IMR-90 (cell line): ENCODE data around the gene PELI1. TPM values are rescaled to one million over a fixed set of nuclear protein-coding genes. Genes with fewer than 3 reads are reported as not detected.

Experiments
- ATAC-seq: fragments of 200-7000 bp; cut with Tn5 transposase; 2 replicates; pipeline ENCODE4 v1.9.1; 2020; ENCODE audit warnings: low read depth, mild to moderate bottlenecking, moderate library complexity
- BruUV-seq: library from RNA; stranded (reverse); fragments of 400-500 nt; replicated peaks from 2 replicates; lab custom pipeline; 2021; lab: Mats Ljungman, UMichigan
- CTCF ChIA-PET: fragments of 300-600 bp; formaldehyde crosslinking; extraction: SDS; loops from one replicate; lab custom pipeline; 2021; ENCODE audit warnings: antibody characterized with exemption; lab: Yijun Ruan, JAX
- POLR2A ChIA-PET: fragments of 300-600 bp; sonication (Branson Sonifier 250); formaldehyde crosslinking; loops from one replicate; lab custom pipeline; 2022; ENCODE audit warnings: antibody characterized with exemption; ENCODE audit not compliant: unreplicated experiment; lab: Charles Lee
- DNase-seq: peaks from one replicate; pipeline ENCODE4 v3.0.0; 2013
- H2AFZ ChIP-seq: replicated peaks from 2 replicates; pipeline ENCODE3; 2013; ENCODE audit warnings: low read length, mild to moderate bottlenecking; ENCODE audit not compliant: poor library complexity
- H2AK5ac ChIP-seq: 2 replicates; pipeline ENCODE4 v1.6.1; 2013; ENCODE audit warnings: low read depth, low read length, inconsistent platforms
- H2AK9ac ChIP-seq: replicated peaks from 2 replicates; pipeline ENCODE3; 2013; ENCODE audit warnings: mild to moderate bottlenecking, low read depth, low read length, moderate library complexity; ENCODE audit not compliant: poor library complexity
- H2BK120ac ChIP-seq: 2 replicates; pipeline ENCODE4 v1.6.1; 2013; ENCODE audit warnings: low read depth, low read length, inconsistent platforms
- H2BK15ac ChIP-seq: 3 replicates; pipeline ENCODE4 v1.6.1; 2013; ENCODE audit warnings: low read depth, low read length, inconsistent platforms
- H2BK20ac ChIP-seq: 2 replicates; pipeline ENCODE4 v1.6.1; 2013; ENCODE audit warnings: low read depth, mild to moderate bottlenecking, inconsistent platforms, low read length, moderate library complexity
- H2BK5ac ChIP-seq: 2 replicates; pipeline ENCODE4 v1.6.1; 2013; ENCODE audit warnings: mild to moderate bottlenecking, low read depth, low read length, inconsistent platforms; ENCODE audit not compliant: poor library complexity, severe bottlenecking
- H3K14ac ChIP-seq: replicated peaks from 2 replicates; pipeline ENCODE4 v1.6.1; 2013; ENCODE audit warnings: low read depth, low read length, inconsistent platforms
- H3K18ac ChIP-seq: 2 replicates; pipeline ENCODE4 v1.6.1; 2013; ENCODE audit warnings: low read depth, low read length, control low read depth
- H3K23ac ChIP-seq: 2 replicates; pipeline ENCODE4 v1.6.1; 2013; ENCODE audit warnings: low read depth, low read length, inconsistent platforms
- H3K27ac ChIP-seq: 2 replicates; pipeline ENCODE4 v1.5.1; 2013; ENCODE audit warnings: mild to moderate bottlenecking, control low read depth, low read length; ENCODE audit not compliant: insufficient read depth
- H3K27me3 ChIP-seq: 2 replicates; pipeline ENCODE4 v1.6.1; 2013; ENCODE audit warnings: low read length; ENCODE audit not compliant: control insufficient read depth, insufficient read depth
- H3K36me3 ChIP-seq: 2 replicates; pipeline ENCODE4 v1.6.1; 2013; ENCODE audit warnings: low read length, mixed read lengths; ENCODE audit not compliant: control insufficient read depth, insufficient read depth
- H3K4ac ChIP-seq: 2 replicates; pipeline ENCODE4 v1.6.1; 2013; ENCODE audit warnings: low read depth, low read length, inconsistent platforms
- H3K4me1 ChIP-seq: 2 replicates; pipeline ENCODE4 v1.6.1; 2013; ENCODE audit warnings: low read length, mixed read lengths; ENCODE audit not compliant: control insufficient read depth, insufficient read depth
- H3K4me2 ChIP-seq: 2 replicates; pipeline ENCODE4 v1.6.1; 2013; ENCODE audit warnings: low read depth, mild to moderate bottlenecking, control low read depth, low read length, moderate library complexity
- H3K4me3 ChIP-seq: 2 replicates; pipeline ENCODE4 v1.5.1; 2013; ENCODE audit warnings: low read depth, mild to moderate bottlenecking, control low read depth, low read length, moderate library complexity; ENCODE audit not compliant: insufficient read depth
- H3K56ac ChIP-seq: 2 replicates; pipeline ENCODE4 v1.6.1; 2013; ENCODE audit warnings: low read length, inconsistent platforms; ENCODE audit not compliant: insufficient read depth; ENCODE audit errors: extremely low read depth
- H3K79me1 ChIP-seq, 2 experiments: 2 replicates each; pipeline ENCODE4 v1.6.1; 2013; ENCODE audit warnings: low read length in 2 of 2, inconsistent platforms in 1 of 2, low read depth in 1 of 2
- H3K9ac ChIP-seq: 2 replicates; pipeline ENCODE4 v1.6.1; 2013; ENCODE audit warnings: low read depth, low read length, control low read depth
- H3K9me1 ChIP-seq: 2 replicates; pipeline ENCODE4 v1.6.1; 2013; ENCODE audit warnings: low read length, inconsistent platforms; ENCODE audit not compliant: insufficient read depth
- H3K9me3 ChIP-seq: 2 replicates; pipeline ENCODE4 v1.6.1; 2013; ENCODE audit warnings: low read length; ENCODE audit not compliant: control insufficient read depth, insufficient read depth
- H4K20me1 ChIP-seq: 2 replicates; pipeline ENCODE4 v1.6.1; 2013; ENCODE audit warnings: low read length, inconsistent platforms; ENCODE audit not compliant: insufficient read depth
- H4K5ac ChIP-seq: 2 replicates; pipeline ENCODE4 v1.6.1; 2013; ENCODE audit warnings: mild to moderate bottlenecking, low read depth, low read length, control low read depth
- H4K8ac ChIP-seq, 2 experiments: 2 replicates each; pipeline ENCODE4 v1.6.1; 2013; ENCODE audit warnings: low read depth in 2 of 2, low read length in 2 of 2, control low read depth in 1 of 2, inconsistent platforms in 1 of 2
- H4K91ac ChIP-seq: 2 replicates; pipeline ENCODE4 v1.6.1; 2013; ENCODE audit warnings: low read depth, low read length, inconsistent platforms; ENCODE audit not compliant: insufficient read depth
- CEBPB ChIP-seq: IDR thresholded peaks from 2 replicates; pipeline ENCODE4 v1.6.1; 2012; ENCODE audit warnings: low read depth, low read length, improper control_type of control experiment
- ELK1 ChIP-seq: fragments of 150-350 bp; IDR thresholded peaks from 2 replicates; pipeline ENCODE4 v1.6.1; 2016; ENCODE audit warnings: low read depth, mild to moderate bottlenecking, low read length, moderate library complexity, borderline replicate concordance
- MAZ ChIP-seq: IDR thresholded peaks from 2 replicates; pipeline ENCODE4 v1.6.1; 2012; ENCODE audit warnings: low read depth, mild to moderate bottlenecking, low read length, improper control_type of control experiment, moderate library complexity, borderline replicate concordance
- NFE2L2 ChIP-seq: fragments of 150-350 bp; IDR thresholded peaks from 2 replicates; pipeline ENCODE4 v1.6.1; 2016; ENCODE audit warnings: low read depth, mild to moderate bottlenecking, low read length
- RAD21 ChIP-seq: IDR thresholded peaks from 2 replicates; pipeline ENCODE4 v1.6.1; 2012; ENCODE audit warnings: low read length, improper control_type of control experiment
- SMC3 ChIP-seq: fragments of 150-350 bp; IDR thresholded peaks from 2 replicates; pipeline ENCODE4 v1.6.1; 2016; ENCODE audit warnings: low read depth, mild to moderate bottlenecking, antibody characterized with exemption, low read length, moderate library complexity
- WGBS, 2 experiments: methylation state at CpG; one replicate each; pipeline versions ENCODE4 v1.1.5 to v1.1.7; 2013; ENCODE audit warnings: missing lambda C conversion rate in 2 of 2; ENCODE audit not compliant: insufficient read length in 1 of 2; ENCODE audit errors: extremely low coverage in 2 of 2; 5-methylcytosine and 5-hydroxymethylcytosine counted together
- dilution Hi-C: fragments of 300-500 bp; cut with HindIII; formaldehyde crosslinking; loops from one replicate; pipeline ENCODE4 v1.14.3; 2018; ENCODE audit warnings: low sequenced_read_pairs; ENCODE audit not compliant: unreplicated experiment
- in situ Hi-C: fragments of 300-500 bp; cut with MboI; formaldehyde crosslinking; loops from 3 replicates; pipeline ENCODE4 v1.14.3; 2019; ENCODE audit warnings: low sequenced_read_pairs, inconsistent platforms, mixed read lengths
- intact Hi-C: fragments of 100-400 bp; cut with micrococcal nuclease; formaldehyde crosslinking; loops from 2 replicates; pipeline ENCODE4 v1.10.0; 2022
- polyA plus RNA-seq, 3 experiments: library from polyadenylated mRNA; depleted of rRNA; stranded (reverse); fragments of >200 nt; gene quantifications; 2 replicates each; pipeline ENCODE4 v1.2.3, GENCODE V29; 2012; ENCODE audit warnings: low replicate concordance in 1 of 3
- total RNA-seq: library from RNA; depleted of rRNA; stranded (reverse); fragments of >200 nt; gene quantifications from 2 replicates; pipeline ENCODE4 v1.2.3, GENCODE V29; 2012

PELI1 gene
- total and polyA plus RNA-seq, 2 of the 4 experiments (the other 2 are of a cell fraction), result 2.2 to 2.5 TPM

GRCh38 chr2:64192664-64193105 lies 48.5 kb upstream of the PELI1 start:
- no peak for DNase-seq
- peaks cover 33% of the 10 kb centered on the region for H3K27me3 ChIP-seq

More at GRCh38 chr2:64192664-64193105, 48.5 kb upstream of the PELI1 start:
- Histone ChIP-seq H3K36me3 (no peaks in the 10 kb centered on the region), H4K91ac (no peak overlapping the region), H3K9me3 (no peaks in the 10 kb centered on the region), H3K79me1 (no peaks in the 10 kb centered on the region), H2BK15ac (no peak overlapping the region), H4K5ac (no peak overlapping the region), H3K4me2 (no peak overlapping the region), H3K23ac (no peak overlapping the region), H3K14ac (no peak overlapping the region), H3K56ac (no peak overlapping the region), H3K18ac (no peak overlapping the region), H3K9me1 (no peaks in the 10 kb centered on the region), H4K8ac (no peak overlapping the region), H3K27ac (no peak overlapping the region), H3K4ac (no peak overlapping the region), H2AK9ac (no peak overlapping the region), H2AK5ac (no peak overlapping the region), H2BK20ac (no peak overlapping the region), H4K20me1 (no peaks in the 10 kb centered on the region), H2BK120ac (no peak overlapping the region), H2AFZ (no peak overlapping the region), H2BK5ac (no peak overlapping the region), H3K4me3 (no peak overlapping the region), H3K4me1 (no peaks in the 10 kb centered on the region), H3K9ac (no peak overlapping the region)
- no TSS peak for BruUV-seq
- ChIA-PET CTCF (no interaction called here), POLR2A (no interaction called here)
- TF ChIP-seq CEBPB, result peak; percentile 82
- no peak for TF ChIP-seq SMC3
- no peak for TF ChIP-seq MAZ
- TF ChIP-seq ELK1, result no peak
- no peak for TF ChIP-seq NFE2L2
- TF ChIP-seq RAD21, result no peak
- in situ Hi-C loops (no loop called here), intact Hi-C loops (no loop called here), dilution Hi-C loops (no loop called here)
- ATAC-seq, result no peak
- no CpG with 5 or more reads among the region's 6 CpGs for WGBS, 2 experiments
